Measurements from ENCODE around the gene PCDH17. TPM values are rescaled to one million over a fixed set of nuclear protein-coding genes. Genes with fewer than 3 reads are reported as not detected.

Gene PCDH17
- total RNA-seq, 3 donors from 2014 or later = 1.3 to 5.9 (median 1.4) TPM

DNA sequence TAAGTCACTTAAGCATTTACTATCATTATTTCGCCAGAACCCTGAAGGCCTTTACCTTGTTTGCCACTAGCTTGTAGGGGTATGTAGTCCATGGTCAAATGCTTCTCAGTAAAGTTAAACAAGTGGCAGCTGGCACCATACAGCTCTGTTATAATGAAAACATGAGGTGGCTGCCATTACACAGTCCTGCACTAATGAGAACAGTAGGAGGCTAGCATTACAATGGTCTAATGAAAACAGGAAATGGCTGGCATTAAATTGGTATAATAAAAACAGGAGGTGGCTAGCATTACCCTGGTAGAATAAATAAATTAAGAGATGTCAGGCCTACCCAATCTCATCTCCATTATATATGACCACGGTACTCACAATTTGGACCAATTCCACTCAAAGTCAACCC, 107.5 kb downstream of the PCDH17 start:
- H3K4me1 ChIP-seq = no peaks in the 10 kb centered on the region
- no peaks in the 10 kb centered on the region for H3K36me3 ChIP-seq
- DNase-seq (ENCODE audit: low spot score in 2 of 2) = no peak
- no peak overlapping the region for H3K27ac ChIP-seq
- intact Hi-C loops (cut with DNase I; ENCODE audit: low total_unique reads) = loop anchor here (5.0 kb wide), 1 partner anchor 863 kb away; no protein-coding TSS in a partner anchor
- no peaks in the 10 kb centered on the region for H3K27me3 ChIP-seq
- H3K9me3 ChIP-seq = no peaks in the 10 kb centered on the region
- H3K4me3 ChIP-seq = no peak overlapping the region
- TF ChIP-seq POLR2AphosphoS5 (IDR thresholded peaks at IDR 0.05) (no peak), POLR2A (IDR thresholded peaks at IDR 0.05) (no peak)
- TF ChIP-seq, protein P1, sequence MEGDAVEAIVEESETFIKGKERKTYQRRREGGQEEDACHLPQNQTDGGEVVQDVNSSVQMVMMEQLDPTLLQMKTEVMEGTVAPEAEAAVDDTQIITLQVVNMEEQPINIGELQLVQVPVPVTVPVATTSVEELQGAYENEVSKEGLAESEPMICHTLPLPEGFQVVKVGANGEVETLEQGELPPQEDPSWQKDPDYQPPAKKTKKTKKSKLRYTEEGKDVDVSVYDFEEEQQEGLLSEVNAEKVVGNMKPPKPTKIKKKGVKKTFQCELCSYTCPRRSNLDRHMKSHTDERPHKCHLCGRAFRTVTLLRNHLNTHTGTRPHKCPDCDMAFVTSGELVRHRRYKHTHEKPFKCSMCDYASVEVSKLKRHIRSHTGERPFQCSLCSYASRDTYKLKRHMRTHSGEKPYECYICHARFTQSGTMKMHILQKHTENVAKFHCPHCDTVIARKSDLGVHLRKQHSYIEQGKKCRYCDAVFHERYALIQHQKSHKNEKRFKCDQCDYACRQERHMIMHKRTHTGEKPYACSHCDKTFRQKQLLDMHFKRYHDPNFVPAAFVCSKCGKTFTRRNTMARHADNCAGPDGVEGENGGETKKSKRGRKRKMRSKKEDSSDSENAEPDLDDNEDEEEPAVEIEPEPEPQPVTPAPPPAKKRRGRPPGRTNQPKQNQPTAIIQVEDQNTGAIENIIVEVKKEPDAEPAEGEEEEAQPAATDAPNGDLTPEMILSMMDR (IDR thresholded peaks at IDR 0.05) = no peak

DNA sequence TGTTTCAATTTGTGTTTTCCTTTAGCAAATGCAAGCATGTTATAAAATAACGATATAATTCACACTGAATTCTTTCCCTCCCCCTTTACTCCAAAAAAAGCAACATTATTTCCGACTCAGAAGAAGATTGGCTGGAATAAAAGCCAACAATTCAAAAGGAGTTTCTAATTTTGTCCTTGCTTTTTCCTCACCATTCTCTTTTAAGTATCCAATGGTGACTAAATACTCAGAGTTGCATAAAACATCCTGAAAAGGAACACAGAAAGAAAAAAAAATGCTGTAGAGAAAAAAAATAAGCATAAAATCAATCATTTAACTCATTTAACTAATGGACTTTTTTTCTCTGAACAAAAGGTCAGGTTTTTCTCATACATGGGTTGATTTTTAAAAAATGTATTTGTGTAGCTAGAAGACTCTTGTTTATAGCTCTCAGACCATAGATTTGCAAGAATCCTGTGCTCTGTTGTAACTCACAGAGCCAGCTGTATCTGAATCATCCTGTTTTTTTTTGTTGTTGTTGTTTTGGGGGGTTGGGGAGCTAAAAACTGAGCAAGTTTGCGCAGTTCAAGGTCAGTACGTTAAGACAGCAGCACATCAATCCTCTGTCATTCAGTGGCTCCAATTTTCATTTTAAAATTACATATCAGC, 108.1 kb downstream of the PCDH17 start:
- DNase-seq (ENCODE audit: low spot score in 2 of 2) = no peak
- Histone ChIP-seq H3K27me3 (no peaks in the 10 kb centered on the region), H3K36me3 (no peaks in the 10 kb centered on the region), H3K9me3 (no peaks in the 10 kb centered on the region), H3K4me1 (no peaks in the 10 kb centered on the region), H3K4me3 (no peak overlapping the region), H3K27ac (no peak overlapping the region)
- intact Hi-C loops (cut with DNase I; ENCODE audit: low total_unique reads) = loop anchor here (5.0 kb wide), 1 partner anchor 863 kb away; no protein-coding TSS in a partner anchor
- TF ChIP-seq POLR2AphosphoS5 (IDR thresholded peaks at IDR 0.05) = no peak
- TF ChIP-seq POLR2A (IDR thresholded peaks at IDR 0.05) = no peak
- TF ChIP-seq, protein P1 (IDR thresholded peaks at IDR 0.05) = no peak

DNA sequence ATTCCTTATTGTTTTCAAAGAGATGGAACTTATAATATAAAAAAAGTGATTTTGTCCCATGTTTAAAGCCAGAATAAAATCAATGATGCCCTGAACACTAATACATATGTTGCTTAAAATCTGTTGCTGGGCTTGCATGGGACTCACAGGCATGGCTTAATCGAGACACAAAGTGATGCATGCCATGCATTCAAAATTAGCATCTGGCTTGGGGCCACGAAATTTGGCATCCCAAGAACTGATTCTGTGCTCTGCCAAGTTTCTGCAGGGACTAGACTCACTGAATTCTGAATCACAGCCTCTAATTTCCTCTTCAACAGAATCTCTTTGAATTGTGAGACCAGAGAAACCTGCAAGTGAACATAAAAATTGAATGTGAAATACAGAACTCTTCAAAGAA, 109.2 kb downstream of the PCDH17 start:
- intact Hi-C loops (cut with DNase I; ENCODE audit: low total_unique reads) = no loop called here
- no peaks in the 10 kb centered on the region for H3K36me3 ChIP-seq
- H3K27me3 ChIP-seq = no peaks in the 10 kb centered on the region
- no peaks in the 10 kb centered on the region for H3K9me3 ChIP-seq
- H3K4me1 ChIP-seq = no peaks in the 10 kb centered on the region
- no peak for DNase-seq (ENCODE audit: low spot score in 2 of 2)
- TF ChIP-seq POLR2A (IDR thresholded peaks at IDR 0.05) = no peak
- TF ChIP-seq POLR2AphosphoS5 (IDR thresholded peaks at IDR 0.05) = no peak
- TF ChIP-seq, protein P1 (IDR thresholded peaks at IDR 0.05) = no peak
- H3K4me3 ChIP-seq = no peak overlapping the region
- H3K27ac ChIP-seq = no peak overlapping the region

DNA sequence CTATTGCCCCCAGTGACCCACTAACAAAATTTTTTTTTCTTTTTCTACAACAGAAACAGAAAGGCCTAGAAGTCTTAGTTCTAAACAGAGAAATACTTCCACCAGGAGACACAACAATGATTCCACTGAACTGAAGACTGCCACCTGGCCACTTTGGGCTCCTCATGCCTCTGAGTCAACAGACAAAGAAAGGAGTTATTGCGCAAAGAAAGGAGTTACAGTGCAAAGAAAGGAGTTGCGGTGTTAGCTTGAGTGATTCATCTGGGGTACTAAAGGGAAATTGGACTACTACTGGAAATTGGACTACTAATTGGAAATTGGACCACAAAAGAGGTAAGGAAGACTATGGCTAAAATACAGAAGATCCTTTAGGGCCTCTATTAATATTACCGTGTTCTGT, 116.6 kb downstream of the PCDH17 start:
- H3K36me3 ChIP-seq = no peaks in the 10 kb centered on the region
- H3K27me3 ChIP-seq = no peaks in the 10 kb centered on the region
- no peaks in the 10 kb centered on the region for H3K4me1 ChIP-seq
- peaks cover 0 to 6% of the 10 kb centered on the region in 2 donors for H3K9me3 ChIP-seq
- DNase-seq (ENCODE audit: low spot score in 2 of 2) = no peak
- H3K4me3 ChIP-seq = no peak overlapping the region
- TF ChIP-seq POLR2A (IDR thresholded peaks at IDR 0.05) (no peak), POLR2AphosphoS5 (IDR thresholded peaks at IDR 0.05) (no peak)
- TF ChIP-seq, protein P1 (IDR thresholded peaks at IDR 0.05) = no peak
- no peak overlapping the region for H3K27ac ChIP-seq
- intact Hi-C loops (cut with DNase I; ENCODE audit: low total_unique reads) = no loop called here

DNA sequence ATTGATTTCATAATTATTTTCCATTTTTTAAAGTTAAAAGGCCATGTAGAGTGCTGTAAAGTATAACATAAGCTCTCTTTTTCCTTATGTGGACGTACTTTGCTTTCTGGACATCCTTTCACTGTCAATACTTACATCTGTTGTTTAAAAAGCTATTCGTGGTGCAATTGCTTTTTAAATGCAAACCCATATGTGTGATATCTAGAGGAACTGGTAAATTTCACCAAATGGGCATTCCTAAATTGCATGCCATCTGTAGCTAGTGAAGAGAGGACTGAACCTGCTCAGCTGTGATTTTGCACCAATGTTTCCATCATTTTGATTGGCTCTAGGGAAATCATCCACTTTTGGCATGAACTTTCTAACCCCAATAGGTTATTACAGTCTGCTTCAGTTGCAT, 129.4 kb downstream of the PCDH17 start:
- Histone ChIP-seq H3K4me1 (no peaks in the 10 kb centered on the region), H3K36me3 (no peaks in the 10 kb centered on the region), H3K27me3 (peaks cover 0 to 4% of the 10 kb centered on the region in 2 donors), H3K9me3 (no peaks in the 10 kb centered on the region), H3K27ac (no peak overlapping the region), H3K4me3 (no peak overlapping the region)
- DNase-seq (ENCODE audit: low spot score in 2 of 2) = no peak
- no peak for TF ChIP-seq POLR2A (IDR thresholded peaks at IDR 0.05)
- TF ChIP-seq, protein P1 (IDR thresholded peaks at IDR 0.05) = no peak
- no peak for TF ChIP-seq POLR2AphosphoS5 (IDR thresholded peaks at IDR 0.05)
- intact Hi-C loops (cut with DNase I; ENCODE audit: low total_unique reads) = no loop called here
